Memory B cell (primary cell): ENCODE results near the gene ATCAY.
"Not testable (repeated sequence)": the region's sequence is repeated elsewhere in the genome, so short reads cannot be mapped to it uniquely, and the experiment has no call there.

ENCODE experiments used
- ATAC-seq: fragments of 150-1000 bp; cut with Tn5 transposase; 2 replicates; pipeline ENCODE4 v1.10.0; 2021; ENCODE audit warnings: low read depth, mild to moderate bottlenecking, moderate library complexity
- DNase-seq, 2 donors: peaks; one replicate each; pipeline ENCODE4 v3.0.0; 2022; ENCODE audit warnings: low spot score in 2 of 2
- H3K27ac Mint-ChIP-seq: one replicate; pipeline ENCODE4 v1.8.0; 2022; ENCODE audit warnings: mild to moderate bottlenecking, moderate library complexity, mixed read lengths
- H3K27me3 Mint-ChIP-seq: one replicate; pipeline ENCODE4 v1.8.0; 2022; ENCODE audit warnings: mixed read lengths
- H3K36me3 Mint-ChIP-seq: one replicate; pipeline ENCODE4 v1.8.0; 2022; ENCODE audit warnings: mild to moderate bottlenecking, mixed read lengths
- H3K4me1 Mint-ChIP-seq: one replicate; pipeline ENCODE4 v1.8.0; 2022; ENCODE audit warnings: mixed read lengths
- H3K4me3 Mint-ChIP-seq: one replicate; pipeline ENCODE4 v1.8.0; 2022; ENCODE audit warnings: mild to moderate bottlenecking, moderate library complexity, mixed read lengths
- H3K9me3 Mint-ChIP-seq: one replicate; pipeline ENCODE4 v1.8.0; 2022; ENCODE audit warnings: mixed read lengths

Gene ATCAY

DNA sequence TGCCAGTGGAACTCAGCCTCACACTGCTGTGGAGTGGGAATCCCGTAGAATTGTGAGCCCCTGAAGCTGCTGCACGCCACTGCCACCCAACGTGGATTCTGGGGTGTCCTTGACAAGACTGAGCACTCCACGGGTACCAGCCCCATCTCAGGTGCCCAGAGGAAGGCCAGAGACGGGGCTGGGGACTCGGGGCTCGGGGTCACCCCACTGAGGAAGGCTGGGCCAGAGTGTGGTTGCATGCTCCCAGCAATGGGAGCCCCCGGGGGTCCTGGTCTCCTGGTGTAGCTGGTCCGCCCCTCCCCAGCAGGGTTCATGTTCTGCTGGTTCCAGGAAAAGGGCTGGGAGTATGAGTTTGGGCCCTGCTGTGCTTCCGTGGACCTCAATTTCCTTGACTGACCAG is 75.2 kb downstream of the ATCAY start:
- Mint-ChIP-seq H3K4me1 (peaks cover 2% of the 10 kb centered on the region), H3K36me3 (peaks cover 3% of the 10 kb centered on the region), H3K4me3 (no peak overlapping the region), H3K9me3 (no peaks in the 10 kb centered on the region), H3K27me3 (peaks cover 1% of the 10 kb centered on the region), H3K27ac (no peak overlapping the region)
- ATAC-seq (no peak), DNase-seq (no peak)

DNA sequence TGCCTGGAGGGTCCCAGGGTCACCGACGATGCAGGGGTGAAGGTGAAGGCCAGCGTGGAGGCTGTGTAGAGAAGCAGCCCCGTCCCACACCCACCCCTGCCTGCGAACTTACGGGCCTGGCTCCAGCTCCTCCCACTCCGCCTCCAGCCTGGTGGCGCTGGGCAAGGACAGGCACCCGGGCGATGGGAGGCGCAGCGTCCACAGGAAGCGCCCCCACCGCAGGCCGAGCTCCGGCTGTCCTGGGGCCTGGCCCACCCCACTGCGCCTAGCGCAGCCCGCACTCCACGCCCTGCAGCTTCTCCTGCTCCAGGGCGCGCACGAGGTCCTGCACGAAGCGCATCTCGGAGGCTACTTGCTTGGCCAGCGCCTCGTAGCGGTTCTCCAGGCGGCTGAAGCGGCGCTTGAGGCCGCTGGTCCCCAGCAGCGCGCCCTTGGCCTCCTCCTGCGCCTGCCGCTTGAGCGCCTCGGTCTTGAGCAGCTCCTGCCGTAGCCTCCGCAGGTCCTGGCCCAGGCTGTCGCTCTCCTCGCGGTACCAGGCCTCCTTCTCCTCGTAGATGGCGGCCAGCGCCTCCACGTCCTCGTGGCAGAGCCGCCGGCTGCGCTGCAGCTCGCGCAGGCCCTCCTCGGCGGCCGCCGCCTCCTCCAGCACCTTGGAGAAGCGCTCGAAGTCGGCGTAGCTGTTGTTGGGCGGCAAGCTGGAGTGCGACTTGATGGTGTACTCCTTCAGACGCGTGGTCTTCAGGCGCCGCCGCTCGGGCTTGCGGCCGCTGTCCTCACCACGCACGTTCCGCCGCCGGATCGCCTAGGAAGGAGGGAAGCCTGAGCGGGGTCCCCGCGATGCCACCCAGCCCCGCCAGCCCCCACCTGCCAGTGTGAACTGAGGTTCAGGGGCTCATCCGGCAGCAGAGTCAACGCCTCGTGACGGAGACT is 78.6 kb downstream of the ATCAY start:
- H3K27ac Mint-ChIP-seq, result no peak overlapping the region
- no peaks in the 10 kb centered on the region for H3K27me3 Mint-ChIP-seq
- ATAC-seq (no peak), DNase-seq (no peak)
- peaks cover 9% of the 10 kb centered on the region for H3K36me3 Mint-ChIP-seq
- no peaks in the 10 kb centered on the region for H3K4me1 Mint-ChIP-seq
- no peaks in the 10 kb centered on the region for H3K9me3 Mint-ChIP-seq
- H3K4me3 Mint-ChIP-seq, result no peak overlapping the region

GRCh38 chr19:3959766-3960131 is 79.3 kb downstream of the ATCAY start:
- H3K27me3 Mint-ChIP-seq, result no peaks in the 10 kb centered on the region
- DNase-seq, result no peak
- H3K9me3 Mint-ChIP-seq, result no peaks in the 10 kb centered on the region
- no peak for ATAC-seq
- no peak overlapping the region for H3K4me3 Mint-ChIP-seq
- H3K36me3 Mint-ChIP-seq, result peaks cover 9% of the 10 kb centered on the region
- H3K27ac Mint-ChIP-seq, result no peak overlapping the region
- H3K4me1 Mint-ChIP-seq, result no peaks in the 10 kb centered on the region

DNA sequence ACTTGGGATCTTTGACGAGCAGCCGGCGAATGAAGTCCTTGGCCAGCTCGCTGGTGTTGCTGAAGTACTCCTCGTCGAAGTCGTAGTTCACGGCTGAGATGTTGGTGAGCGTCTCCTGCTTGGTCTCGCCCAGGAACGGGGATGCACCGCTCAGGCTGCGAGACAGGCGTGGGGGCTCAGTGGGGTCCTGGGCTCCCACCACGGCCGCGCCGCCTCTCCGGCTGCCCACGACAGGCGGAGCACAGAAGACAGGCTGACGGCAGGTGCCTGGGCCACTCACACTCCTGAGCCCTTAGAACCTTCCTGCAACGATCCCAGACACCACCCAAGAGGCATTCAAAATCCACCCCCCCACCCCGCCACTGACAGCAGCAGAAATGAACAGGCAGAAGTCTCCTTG is 80.5 kb downstream of the ATCAY start:
- ATAC-seq, result no peak
- Mint-ChIP-seq H3K27me3 (no peaks in the 10 kb centered on the region), H3K36me3 (peaks cover 11% of the 10 kb centered on the region), H3K4me1 (no peaks in the 10 kb centered on the region), H3K4me3 (no peak overlapping the region), H3K27ac (no peak overlapping the region), H3K9me3 (no peaks in the 10 kb centered on the region)
- no peak for DNase-seq

DNA sequence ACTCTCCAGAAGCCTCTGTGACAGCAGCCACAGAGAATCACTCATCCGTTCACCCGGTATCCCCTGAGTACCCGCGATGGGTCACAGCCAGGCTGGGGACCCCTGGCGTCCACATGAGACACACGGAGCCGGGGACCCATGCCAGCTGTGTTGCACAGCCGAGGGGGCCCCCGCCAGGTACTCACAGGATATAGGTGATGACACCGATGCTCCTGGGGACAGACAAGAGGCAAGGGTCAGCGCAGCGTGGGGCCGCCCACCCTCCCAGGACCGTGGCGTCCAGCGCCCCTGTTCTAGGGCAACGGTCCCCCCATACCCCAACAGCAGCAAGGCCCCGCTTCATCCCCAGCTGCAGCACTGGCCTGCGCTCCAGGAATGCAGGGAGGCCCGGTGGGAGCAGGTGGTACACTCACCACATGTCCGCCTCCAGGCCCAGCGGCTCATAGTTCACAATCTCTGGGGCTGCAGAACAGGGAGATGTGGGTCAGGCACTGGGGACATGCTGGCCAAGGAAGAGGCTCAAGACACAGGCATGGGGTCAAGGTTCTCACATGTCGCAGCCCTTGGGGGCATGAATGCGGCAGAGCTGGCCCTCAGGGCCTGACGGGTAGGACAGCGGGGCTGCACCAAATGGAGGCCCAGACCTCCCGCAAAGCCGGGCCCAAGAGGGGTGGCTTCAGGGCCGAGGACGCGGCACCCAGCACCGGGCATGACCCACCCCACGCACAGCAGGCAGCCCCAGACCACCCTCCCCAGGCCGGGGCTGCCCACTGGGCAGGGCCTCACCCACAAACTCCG is 83.2 kb downstream of the ATCAY start:
- peaks cover 14% of the 10 kb centered on the region for H3K36me3 Mint-ChIP-seq
- no peak overlapping the region for H3K27ac Mint-ChIP-seq
- no peaks in the 10 kb centered on the region for H3K9me3 Mint-ChIP-seq
- H3K4me1 Mint-ChIP-seq, result peaks cover 5% of the 10 kb centered on the region
- DNase-seq, result no peak
- no peak overlapping the region for H3K4me3 Mint-ChIP-seq
- H3K27me3 Mint-ChIP-seq, result no peaks in the 10 kb centered on the region
- no peak for ATAC-seq

DNA sequence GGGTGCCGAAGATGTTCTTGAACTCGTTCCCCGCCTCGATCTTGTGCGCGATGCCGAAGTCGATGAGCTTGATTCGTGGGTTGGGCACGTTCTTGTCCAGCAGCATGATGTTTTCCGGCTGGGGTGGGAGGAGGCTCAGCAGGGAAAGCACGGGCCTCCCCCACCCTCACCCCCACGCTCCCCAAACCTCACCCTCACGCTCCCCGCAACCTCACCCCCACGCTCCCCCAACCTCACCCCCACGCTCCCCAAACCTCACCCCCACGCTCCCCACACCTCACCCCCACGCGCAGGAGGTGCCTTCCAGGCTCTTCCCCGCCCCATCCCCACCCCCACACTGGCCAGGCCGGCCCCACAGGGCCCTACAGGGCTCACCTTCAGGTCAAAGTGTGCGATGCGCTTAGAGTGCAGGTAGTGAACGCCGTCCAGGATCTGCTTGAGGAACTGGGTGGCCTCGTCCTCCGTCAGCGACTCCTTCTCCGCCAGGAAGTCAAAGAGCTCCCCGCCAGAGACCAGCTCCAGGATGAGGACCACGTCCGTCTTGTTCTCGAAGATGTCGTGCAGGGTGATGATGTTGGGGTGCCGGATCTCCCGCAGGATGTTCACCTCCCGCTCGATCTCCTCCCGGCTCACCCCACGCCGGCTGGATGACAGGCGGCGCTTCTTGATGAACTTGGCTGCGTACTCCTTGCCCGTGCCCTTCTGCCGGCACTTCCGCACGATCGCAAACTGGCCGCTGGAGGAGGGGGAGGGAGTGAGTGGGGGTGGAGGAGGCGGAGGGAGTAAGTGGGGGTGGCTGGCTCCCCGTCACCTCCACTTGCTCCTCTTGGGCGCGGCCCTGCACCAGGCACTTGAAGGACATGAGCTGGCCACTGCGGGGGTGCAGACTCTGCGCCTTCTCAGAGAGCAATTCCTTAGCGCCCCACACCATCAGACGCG is 84.0 kb downstream of the ATCAY start:
- no peak overlapping the region for H3K27ac Mint-ChIP-seq
- no peak overlapping the region for H3K4me3 Mint-ChIP-seq
- H3K4me1 Mint-ChIP-seq, result peaks cover 5% of the 10 kb centered on the region
- H3K9me3 Mint-ChIP-seq, result no peaks in the 10 kb centered on the region
- H3K36me3 Mint-ChIP-seq, result peaks cover 14% of the 10 kb centered on the region
- ATAC-seq, result no peak
- H3K27me3 Mint-ChIP-seq, result no peaks in the 10 kb centered on the region
- no peak for DNase-seq

GRCh38 chr19:3966051-3967017 is 85.8 kb downstream of the ATCAY start:
- Mint-ChIP-seq H3K27me3 (no peaks in the 10 kb centered on the region), H3K9me3 (no peaks in the 10 kb centered on the region), H3K27ac (no peak overlapping the region), H3K4me3 (no peak overlapping the region), H3K4me1 (peaks cover 17% of the 10 kb centered on the region), H3K36me3 (peaks cover 14% of the 10 kb centered on the region)
- DNase-seq, result no peak
- ATAC-seq, result no peak

DNA sequence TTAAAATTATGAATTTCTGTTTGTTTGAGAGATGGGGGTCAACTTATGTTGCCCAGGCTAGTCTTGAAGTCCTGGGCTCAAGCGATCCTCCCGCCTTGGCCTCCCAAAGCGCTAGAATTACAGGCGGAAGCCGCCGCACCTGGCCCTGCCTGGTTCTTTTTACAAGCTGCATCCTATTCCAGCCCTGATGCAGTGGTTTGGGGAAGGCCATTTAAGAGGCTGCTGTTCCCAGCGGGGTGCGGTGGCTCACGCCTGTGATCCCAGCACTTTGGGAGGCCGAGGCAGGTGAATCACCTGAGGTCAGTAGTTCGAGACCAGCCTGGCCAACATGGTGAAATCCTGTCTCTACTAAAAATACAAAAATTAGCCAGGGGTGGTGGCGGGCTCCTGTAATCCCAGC is 87.5 kb downstream of the ATCAY start:
- not testable (repeated sequence) for H3K27me3 Mint-ChIP-seq, DNase-seq, H3K27ac Mint-ChIP-seq, H3K4me3 Mint-ChIP-seq, H3K9me3 Mint-ChIP-seq, ATAC-seq
- Mint-ChIP-seq H3K4me1 (peaks cover 18% of the 10 kb centered on the region), H3K36me3 (peaks cover 12% of the 10 kb centered on the region)

- Mint-ChIP-seq H3K36me3 (peaks cover 8% of the 10 kb centered on the region), H3K4me3 (no peak overlapping the region), H3K4me1 (peaks cover 18% of the 10 kb centered on the region), H3K9me3 (no peaks in the 10 kb centered on the region), H3K27me3 (no peaks in the 10 kb centered on the region), H3K27ac (no peak overlapping the region)
- no peak for DNase-seq
- no peak for ATAC-seq
Observed at GRCh38 chr19:3968556-3969434, 88.3 kb downstream of the ATCAY start.

DNA sequence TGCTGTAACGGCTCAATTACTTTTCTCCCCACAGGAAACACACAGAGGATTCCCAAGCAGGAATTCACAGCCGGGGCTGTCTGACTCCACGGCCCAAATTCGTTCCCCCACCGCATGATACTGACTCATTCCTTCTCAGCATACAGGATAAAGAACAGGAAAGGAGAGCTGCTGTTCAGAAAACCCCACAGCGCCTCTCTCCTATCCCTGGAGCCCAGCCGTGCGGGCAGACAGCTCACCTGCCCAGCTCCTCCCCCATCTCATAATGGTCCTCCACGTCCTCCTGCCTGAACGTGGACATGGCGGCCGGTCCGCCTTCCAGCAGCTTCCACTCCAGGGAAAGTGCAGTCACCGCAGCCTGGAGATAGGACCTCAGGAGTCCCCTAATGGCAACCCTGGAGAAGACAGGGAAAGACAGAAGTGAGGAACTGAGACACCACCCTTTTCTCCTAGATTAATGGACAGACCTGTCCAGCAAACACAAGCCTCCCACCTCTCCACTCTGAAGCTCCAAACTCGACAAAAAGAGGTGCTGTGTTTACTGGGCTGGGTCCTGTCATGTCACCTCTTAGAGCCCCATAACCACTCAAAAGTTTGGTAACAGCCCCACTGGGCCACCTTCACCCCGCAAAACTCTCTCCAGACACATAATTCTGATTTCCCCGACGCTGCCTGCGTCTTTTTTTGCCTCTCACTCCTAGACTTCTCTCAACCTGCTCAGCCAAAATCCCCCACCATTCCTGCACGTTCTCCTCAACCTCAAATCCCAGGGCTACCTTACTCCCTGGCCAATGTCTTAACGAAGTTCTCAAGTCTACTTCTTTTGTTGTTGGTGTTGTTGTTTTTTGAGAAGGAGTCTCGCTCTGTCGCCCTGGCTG is 89.2 kb downstream of the ATCAY start:
- no peaks in the 10 kb centered on the region for H3K27me3 Mint-ChIP-seq
- H3K4me1 Mint-ChIP-seq, result peaks cover 18% of the 10 kb centered on the region
- no peak for ATAC-seq

DNA sequence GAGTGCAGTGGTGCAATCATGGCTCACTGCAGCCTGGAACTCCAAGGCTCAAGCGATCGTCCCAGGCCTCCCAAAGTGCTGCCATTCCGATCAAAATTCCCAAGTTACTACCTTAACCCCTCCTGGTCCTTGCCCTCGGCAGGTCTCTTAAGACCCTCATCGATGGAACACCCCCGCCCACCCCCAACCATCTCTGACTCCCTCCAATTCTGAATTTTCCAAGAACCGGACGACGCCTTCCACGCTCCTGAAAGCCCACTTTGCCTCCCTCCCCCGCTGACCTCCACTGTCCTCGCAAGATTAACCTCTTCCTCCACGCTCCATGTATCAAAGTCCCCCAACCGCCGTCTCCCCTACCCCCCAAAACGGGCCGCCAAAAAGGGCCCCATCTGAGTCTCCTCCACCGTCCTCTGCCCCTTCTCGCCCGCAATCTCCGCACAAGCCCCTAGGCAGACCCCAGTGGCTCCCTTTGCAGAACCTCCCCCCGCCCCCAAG is 89.9 kb downstream of the ATCAY start:
- peaks cover 5% of the 10 kb centered on the region for H3K36me3 Mint-ChIP-seq
- no peaks in the 10 kb centered on the region for H3K27me3 Mint-ChIP-seq
- no peaks in the 10 kb centered on the region for H3K9me3 Mint-ChIP-seq
- DNase-seq (no peak), ATAC-seq (peak; percentile 3)
- peak overlapping the region; percentile 89 for H3K4me3 Mint-ChIP-seq
- H3K4me1 Mint-ChIP-seq, result peaks cover 18% of the 10 kb centered on the region
- H3K27ac Mint-ChIP-seq, result peak overlapping the region; percentile 72

More for the DNA sequence above, 89.2 kb downstream of the ATCAY start:
- DNase-seq, result no peak
- Mint-ChIP-seq H3K27ac (peak overlapping the region; percentile 72), H3K36me3 (peaks cover 8% of the 10 kb centered on the region), H3K9me3 (no peaks in the 10 kb centered on the region), H3K4me3 (peak overlapping the region; percentile 89)
